ENCODE data around the gene CCDC87. TPM values are rescaled to one million over a fixed set of nuclear protein-coding genes. Genes with fewer than 3 reads are reported as not detected.

The CCDC87 gene
- total RNA-seq, 1 donor from 2014 or later: 0.21 TPM

DNA sequence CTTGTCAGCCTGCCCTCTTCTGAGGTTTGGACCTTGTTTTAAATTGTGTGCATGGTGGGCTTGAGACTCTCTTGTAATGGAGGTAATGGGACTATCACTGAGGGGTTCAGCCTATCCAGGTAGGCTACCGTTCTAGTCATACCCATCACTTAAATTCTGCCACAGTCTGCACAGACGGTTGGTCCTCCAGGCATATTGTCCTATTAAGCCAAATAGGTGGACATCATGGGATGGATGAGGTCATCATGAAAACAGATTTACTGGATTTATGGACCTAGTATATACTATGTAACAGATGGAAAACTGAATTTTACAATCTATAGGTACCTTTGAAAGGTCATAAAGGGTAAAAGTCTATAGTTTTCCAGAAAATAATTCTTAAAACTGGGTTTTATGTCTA, 36.5 kb upstream of the CCDC87 start:
- TF ChIP-seq CTCF (IDR thresholded peaks at IDR 0.05): no peak
- Histone ChIP-seq H3K27me3 (no peaks in the 10 kb centered on the region), H3K9me3 (no peaks in the 10 kb centered on the region), H3K27ac (no peak overlapping the region), H3K36me3 (peaks cover 36 to 62% of the 10 kb centered on the region in 2 donors), H3K4me1 (peaks cover 0 to 3% of the 10 kb centered on the region in 2 donors), H3K4me3 (no peak overlapping the region)
- DNase-seq (ENCODE audit: low spot score in 2 of 2): no peak
- intact Hi-C loops (cut with DNase I): no loop called here

DNA sequence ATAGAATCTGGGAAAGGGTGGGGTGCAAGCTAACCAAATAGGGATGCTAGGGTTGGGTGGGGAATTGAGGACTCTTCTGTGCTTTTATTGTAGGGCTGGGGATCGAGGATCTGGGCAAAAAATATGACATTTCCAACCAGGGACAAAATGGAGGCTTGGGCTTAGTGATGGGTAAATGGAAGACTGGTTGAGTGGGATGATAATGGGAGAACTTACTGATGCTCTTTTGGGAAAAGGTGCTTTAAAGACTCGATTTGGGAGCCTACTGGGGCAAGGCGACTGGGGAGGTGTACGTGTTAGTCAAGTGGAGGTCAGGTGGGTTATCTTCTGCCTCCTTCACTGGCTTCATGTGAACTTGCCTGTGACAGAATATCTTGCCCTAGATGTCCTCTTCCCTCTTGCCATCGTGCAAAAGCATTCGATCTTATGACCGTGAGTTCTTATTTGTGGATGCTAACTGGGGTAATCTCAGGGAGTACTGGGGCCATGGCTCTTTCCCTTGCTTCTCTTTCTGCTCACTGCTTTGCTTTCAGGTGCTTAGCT, 35.3 kb upstream of the CCDC87 start:
- H3K36me3 ChIP-seq: peaks cover 44 to 61% of the 10 kb centered on the region in 2 donors

GRCh38 chr11:66626926-66627325, 34.1 kb upstream of the CCDC87 start:
- intact Hi-C loops (cut with DNase I): no loop called here
- H3K4me3 ChIP-seq: no peak overlapping the region
- H3K9me3 ChIP-seq: no peaks in the 10 kb centered on the region
- peaks cover 44 to 61% of the 10 kb centered on the region in 2 donors for H3K36me3 ChIP-seq
- H3K27me3 ChIP-seq: no peaks in the 10 kb centered on the region
- TF ChIP-seq CTCF (IDR thresholded peaks at IDR 0.05): no peak
- peaks cover 0 to 20% of the 10 kb centered on the region in 2 donors for H3K4me1 ChIP-seq
- no peak for DNase-seq (ENCODE audit: low spot score in 2 of 2)
- no peak overlapping the region for H3K27ac ChIP-seq

More for the DNA sequence above, 35.3 kb upstream of the CCDC87 start:
- TF ChIP-seq CTCF (IDR thresholded peaks at IDR 0.05): no peak
- Histone ChIP-seq H3K27ac (no peak overlapping the region), H3K4me1 (peaks cover 0 to 9% of the 10 kb centered on the region in 2 donors), H3K27me3 (no peaks in the 10 kb centered on the region), H3K4me3 (no peak overlapping the region), H3K9me3 (no peaks in the 10 kb centered on the region)
- intact Hi-C loops (cut with DNase I): no loop called here
- no peak for DNase-seq (ENCODE audit: low spot score in 2 of 2)

GRCh38 chr11:66626382-66626781, 33.5 kb upstream of the CCDC87 start:
- DNase-seq (ENCODE audit: low spot score in 2 of 2): no peak
- no peak overlapping the region for H3K27ac ChIP-seq
- no peaks in the 10 kb centered on the region for H3K9me3 ChIP-seq
- peaks cover 0 to 24% of the 10 kb centered on the region in 2 donors for H3K4me1 ChIP-seq
- TF ChIP-seq CTCF (IDR thresholded peaks at IDR 0.05): no peak
- H3K4me3 ChIP-seq: no peak overlapping the region
- intact Hi-C loops (cut with DNase I): no loop called here
- peaks cover 44 to 61% of the 10 kb centered on the region in 2 donors for H3K36me3 ChIP-seq
- H3K27me3 ChIP-seq: no peaks in the 10 kb centered on the region

DNA sequence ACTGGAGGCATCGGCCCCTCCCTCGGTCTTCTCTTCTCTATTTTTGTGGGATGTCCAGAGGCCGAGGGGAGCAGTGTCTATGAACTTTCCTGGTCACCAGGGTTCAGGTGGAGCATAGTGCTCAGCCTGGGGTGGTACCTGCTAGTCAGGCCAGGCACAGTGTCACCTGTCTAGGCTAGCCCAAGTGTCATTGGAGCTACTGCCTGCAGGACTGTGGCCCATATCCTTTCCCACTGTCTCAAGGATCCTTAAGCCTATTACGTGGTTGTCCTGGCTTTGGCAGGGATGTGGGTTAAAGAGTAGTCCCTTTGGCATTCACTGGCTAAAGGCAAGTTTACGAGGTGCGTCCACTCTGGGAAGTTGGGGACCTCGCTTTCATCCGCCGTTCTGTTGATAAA, 32.9 kb upstream of the CCDC87 start:
- H3K27me3 ChIP-seq: no peaks in the 10 kb centered on the region
- DNase-seq (ENCODE audit: low spot score in 2 of 2): no peak
- TF ChIP-seq CTCF (IDR thresholded peaks at IDR 0.05): no peak
- H3K4me1 ChIP-seq: peaks cover 0 to 30% of the 10 kb centered on the region in 2 donors
- H3K4me3 ChIP-seq: no peak overlapping the region
- intact Hi-C loops (cut with DNase I): no loop called here
- no peak overlapping the region for H3K27ac ChIP-seq
- peaks cover 44 to 61% of the 10 kb centered on the region in 2 donors for H3K36me3 ChIP-seq
- no peaks in the 10 kb centered on the region for H3K9me3 ChIP-seq

All from ascending aorta (tissue), 2 donors.